Transverse colon (tissue), 4 donors: ENCODE data around the gene GUCY2F. TPM values are rescaled to one million over a fixed set of nuclear protein-coding genes. Genes with fewer than 3 reads are reported as not detected.

Source experiments
- DNase-seq: peaks from one replicate; pipeline ENCODE4 v3.0.0-alpha.2; 2019
- H3K27ac ChIP-seq, 4 donors: fragments of 200-600 bp; sonication (generic); 2 replicates each; pipeline ENCODE4 v1.5.1; 2016 to 2018; ENCODE audit warnings: inconsistent platforms in 4 of 4
- H3K27me3 ChIP-seq: fragments of 200-600 bp; sonication (generic); 2 replicates; pipeline ENCODE4 v1.5.1; 2017; ENCODE audit warnings: inconsistent platforms
- H3K36me3 ChIP-seq, 4 donors: fragments of 200-600 bp; sonication (generic); 2 replicates each; pipeline ENCODE4 v1.5.1; 2017 to 2019; ENCODE audit warnings: inconsistent platforms in 4 of 4
- H3K4me1 ChIP-seq, 4 donors: fragments of 200-600 bp; sonication (generic); 2 replicates each; pipeline ENCODE4 v1.5.1; 2017 to 2020; ENCODE audit warnings: inconsistent platforms in 4 of 4
- H3K4me3 ChIP-seq, 4 donors: fragments of 200-600 bp; sonication (generic); 1 replicate in 1 of 4; 2 replicates in 3 of 4; pipeline versions ENCODE4 v1.5.1 to v1.6.1; 2017 to 2019; ENCODE audit warnings: inconsistent platforms in 4 of 4
- H3K9me3 ChIP-seq, 2 donors: fragments of 200-600 bp; sonication (generic); 2 replicates each; pipeline ENCODE4 v1.5.1; 2017 to 2019; ENCODE audit warnings: inconsistent platforms in 2 of 2
- CTCF ChIP-seq, 5 experiments: fragments of 200-600 bp in 3 of 5; fragments of 450-650 bp in 2 of 5; sonication (generic) in 3 of 5; IDR thresholded peaks; 1 replicate in 2 of 5; 2 replicates in 3 of 5; pipeline ENCODE4 v1.5.1; 2016 to 2017; ENCODE audit warnings: antibody characterized with exemption in 5 of 5, inconsistent platforms in 3 of 5, mild to moderate bottlenecking in 2 of 5, moderate library complexity in 1 of 5
- EP300 ChIP-seq: sonication (generic); formaldehyde crosslinking; IDR thresholded peaks from one replicate; pipeline ENCODE4 v1.6.1; 2017; ENCODE audit warnings: antibody characterized with exemption, low read depth
- POLR2A ChIP-seq: fragments of 450-650 bp; IDR thresholded peaks from one replicate; pipeline ENCODE4 v1.6.1; 2016; ENCODE audit warnings: antibody characterized with exemption, mild to moderate bottlenecking, moderate library complexity
- POLR2AphosphoS5 ChIP-seq, 3 donors: sonication (generic); formaldehyde crosslinking; IDR thresholded peaks; one replicate each; pipeline ENCODE4 v1.6.1; 2016; ENCODE audit warnings: antibody characterized with exemption in 3 of 3
- WGBS, 2 donors: methylation state at CpG; one replicate each; pipeline ENCODE4 v1.1.5; 2018; ENCODE audit warnings: low coverage in 1 of 2; 5-methylcytosine and 5-hydroxymethylcytosine counted together
- in situ Hi-C, 4 donors: fragments of 200-750 bp; cut with MboI; loops; one replicate each; pipeline versions ENCODE4 v1.15.0 to v1.15.1; 2017; ENCODE audit warnings: low sequenced_read_pairs in 3 of 4, low pct_ligation_motif_present in 1 of 4, low pct_unique_long_range_greater_than_20kb in 1 of 4
- intact Hi-C: fragments of 100-400 bp; cut with DNase I; formaldehyde crosslinking; loops from one replicate; pipeline ENCODE4 v1.15.1; 2023; ENCODE audit warnings: low total_unique reads
- total RNA-seq, 4 donors: library from RNA; depleted of rRNA; stranded (reverse); fragments of >200 nt; gene quantifications; one replicate each; pipeline ENCODE4 v1.1.0, GENCODE V29; 2016

The GUCY2F gene
- total RNA-seq, 4 donors from 2014 or later: not detected

- no peaks in the 10 kb centered on the region for H3K36me3 ChIP-seq
- no peak for TF ChIP-seq POLR2AphosphoS5 (IDR thresholded peaks at IDR 0.05)
- TF ChIP-seq CTCF (IDR thresholded peaks at IDR 0.05): no peak
- no peak for TF ChIP-seq POLR2A
- no peak for TF ChIP-seq EP300
- in situ Hi-C loops: no loop called here
- no peak for DNase-seq
- H3K9me3 ChIP-seq: no peaks in the 10 kb centered on the region
- H3K4me1 ChIP-seq: no peaks in the 10 kb centered on the region
- 50% methylated on average over 4 of the region's 4 CpGs; no CpG with 5 or more reads in 1 of the 2 donors for WGBS, 2 donors
- intact Hi-C loops: no loop called here
- H3K4me3 ChIP-seq: no peak overlapping the region
- H3K27ac ChIP-seq: no peak overlapping the region
- H3K27me3 ChIP-seq: no peaks in the 10 kb centered on the region
Observed at GRCh38 chrX:109350551-109350950, 131.3 kb downstream of the GUCY2F start.

- Histone ChIP-seq H3K4me1 (no peaks in the 10 kb centered on the region), H3K9me3 (no peaks in the 10 kb centered on the region), H3K4me3 (no peak overlapping the region), H3K36me3 (no peaks in the 10 kb centered on the region), H3K27me3 (no peaks in the 10 kb centered on the region), H3K27ac (no peak overlapping the region)
- TF ChIP-seq POLR2A: no peak
- no peak for TF ChIP-seq CTCF (IDR thresholded peaks at IDR 0.05)
- no peak for TF ChIP-seq POLR2AphosphoS5 (IDR thresholded peaks at IDR 0.05)
- TF ChIP-seq EP300: no peak
- intact Hi-C loops (no loop called here), in situ Hi-C loops (no loop called here)
- no peak for DNase-seq
Observed at GRCh38 chrX:109350051-109350450, 131.8 kb downstream of the GUCY2F start.

GRCh38 chrX:109347632-109348031 is 134.3 kb downstream of the GUCY2F start:
- Histone ChIP-seq H3K27me3 (no peaks in the 10 kb centered on the region), H3K4me3 (no peak overlapping the region), H3K36me3 (no peaks in the 10 kb centered on the region), H3K9me3 (no peaks in the 10 kb centered on the region), H3K4me1 (no peaks in the 10 kb centered on the region), H3K27ac (no peak overlapping the region)
- in situ Hi-C loops: no loop called here
- intact Hi-C loops: no loop called here
- TF ChIP-seq POLR2A (no peak), EP300 (no peak), POLR2AphosphoS5 (IDR thresholded peaks at IDR 0.05) (no peak), CTCF (IDR thresholded peaks at IDR 0.05) (no peak)
- WGBS, 2 donors: 44% methylated on average over 3 of the region's 3 CpGs; no CpG with 5 or more reads in 1 of the 2 donors
- no peak for DNase-seq

GRCh38 chrX:109346491-109346890 is 135.4 kb downstream of the GUCY2F start:
- no peaks in the 10 kb centered on the region for H3K27me3 ChIP-seq
- TF ChIP-seq EP300: no peak
- TF ChIP-seq CTCF (IDR thresholded peaks at IDR 0.05): no peak
- TF ChIP-seq POLR2A: no peak
- no peak for TF ChIP-seq POLR2AphosphoS5 (IDR thresholded peaks at IDR 0.05)
- H3K36me3 ChIP-seq: no peaks in the 10 kb centered on the region
- WGBS, 2 donors: 57% methylated on average over 1 of the region's 1 CpG; no CpG with 5 or more reads in 1 of the 2 donors
- in situ Hi-C loops: no loop called here
- no peak overlapping the region for H3K4me3 ChIP-seq
- no peak overlapping the region for H3K27ac ChIP-seq
- intact Hi-C loops: no loop called here
- H3K9me3 ChIP-seq: no peaks in the 10 kb centered on the region
- no peak for DNase-seq
- H3K4me1 ChIP-seq: no peaks in the 10 kb centered on the region
